Aorta (tissue), 5 donors: ENCODE measurements around the gene CCDC110. TPM values are rescaled to one million over a fixed set of nuclear protein-coding genes. Genes with fewer than 3 reads are reported as not detected.

Source experiments
- ATAC-seq: fragments of 200-7000 bp; cut with Tn5 transposase; one replicate; pipeline ENCODE4 v1.9.1; 2022; ENCODE audit warnings: moderate library complexity; ENCODE audit not compliant: low FRiP score
- DNase-seq, 2 donors: peaks; one replicate each; pipeline ENCODE4 v3.0.0-alpha.2; 2020
- H3K27ac ChIP-seq, 2 donors: one replicate each; pipeline ENCODE4 v1.5.1; 2013; ENCODE audit warnings: low read length in 2 of 2, mild to moderate bottlenecking in 2 of 2, moderate library complexity in 2 of 2, control low read depth in 1 of 2, inconsistent platforms in 1 of 2, low read depth in 1 of 2
- H3K27me3 ChIP-seq, 2 donors: one replicate each; pipeline ENCODE4 v1.6.1; 2013; ENCODE audit warnings: control low read depth in 1 of 2, low read length in 1 of 2, mild to moderate bottlenecking in 1 of 2, moderate library complexity in 1 of 2; ENCODE audit not compliant: insufficient read depth in 2 of 2, control insufficient read depth in 1 of 2
- H3K36me3 ChIP-seq, 2 donors: one replicate each; pipeline ENCODE4 v1.6.1; 2013; ENCODE audit warnings: control low read depth in 1 of 2, low read length in 1 of 2, mild to moderate bottlenecking in 1 of 2; ENCODE audit not compliant: insufficient read depth in 2 of 2, control insufficient read depth in 1 of 2
- H3K4me1 ChIP-seq, 2 donors: one replicate each; pipeline ENCODE4 v1.6.1; 2013; ENCODE audit warnings: low read length in 2 of 2, control low read depth in 1 of 2, mild to moderate bottlenecking in 1 of 2, moderate library complexity in 1 of 2; ENCODE audit not compliant: insufficient read depth in 2 of 2, control insufficient read depth in 1 of 2
- H3K4me3 ChIP-seq, 2 donors: one replicate each; pipeline ENCODE4 v1.5.1; 2013; ENCODE audit warnings: low read length in 2 of 2, control low read depth in 1 of 2, mild to moderate bottlenecking in 1 of 2
- H3K9me3 ChIP-seq: one replicate; pipeline ENCODE4 v1.6.1; 2013; ENCODE audit warnings: mild to moderate bottlenecking, low read length; ENCODE audit not compliant: control insufficient read depth
- WGBS, 2 donors: extraction: QIAGEN DNeasy Blood & Tissue Kit; methylation state at CpG; one replicate each; pipeline ENCODE4 v1.1.7; 2013; 5-methylcytosine and 5-hydroxymethylcytosine counted together
- intact Hi-C, 2 donors: fragments of 100-400 bp; cut with DNase I; formaldehyde crosslinking; loops; one replicate each; pipeline versions ENCODE4 v1.14.2 to v1.15.0; 2022
- polyA plus RNA-seq, 2 donors: library from polyadenylated mRNA; stranded (reverse); fragments of 200-250 nt; gene quantifications; one replicate each; pipeline ENCODE4 v1.2.3, GENCODE V29; 2013
- total RNA-seq, 2 donors: library from RNA; stranded (reverse); fragmentation: NEBNext Ultra II Directional; extraction: Animal tissue kit (Norgen Biotek cat#: 25700); gene quantifications; one replicate each; pipeline ENCODE4 v1.2.1, GENCODE V29; 2021
- donor health status: healthy with polysubstance abuse.
- donor health status: Bipolar disorder and iron deficiency.
- donor health status: DM: no; HTN: no; CAD: no.
- donor health status: DM: no; HTN: no; CAD: no.
- donor health status: DM: yes; HTN: yes; CAD: no.

The CCDC110 gene
- total and polyA plus RNA-seq, 4 donors, result 1.5 to 5.3 (median 3.4) TPM

DNA sequence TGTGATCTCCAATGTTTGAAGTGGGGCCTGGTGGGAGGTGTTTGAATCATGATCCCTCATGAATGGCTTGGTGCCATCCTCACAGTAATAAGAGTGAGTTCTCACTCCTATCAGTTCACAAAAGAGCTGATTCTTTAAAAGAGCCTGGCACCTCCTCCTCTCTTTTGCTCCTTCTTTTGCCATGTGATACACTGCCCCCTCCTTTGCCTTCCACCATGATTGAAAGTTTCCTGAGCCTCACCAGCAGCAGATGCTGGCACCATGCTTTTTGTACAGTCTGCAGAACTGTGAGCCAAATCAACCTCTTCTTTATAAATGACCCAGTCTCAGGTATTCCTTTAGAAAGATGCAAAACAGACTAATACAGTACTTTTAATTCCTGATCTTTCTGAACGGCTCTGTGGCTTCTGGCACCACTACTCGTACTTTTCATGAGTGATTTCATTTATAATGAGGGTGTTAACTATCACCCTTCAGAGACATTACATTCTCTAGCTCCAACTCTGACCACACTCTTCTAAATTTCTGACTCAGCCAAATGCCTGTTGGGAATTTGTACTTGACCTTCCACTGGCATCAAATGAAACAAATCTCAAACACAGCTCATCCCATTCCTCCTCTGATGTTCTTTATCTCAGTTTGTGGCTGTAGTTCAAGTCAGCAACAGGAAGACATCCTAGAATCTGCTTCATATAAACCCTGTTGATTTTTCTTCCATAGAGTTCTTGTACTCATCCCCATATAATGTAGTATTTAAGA, 50.0 kb downstream of the CCDC110 start:
- 53 to 54% methylated on average over 2 of the region's 2 CpGs for WGBS, 2 donors
- H3K27ac ChIP-seq, result no peak overlapping the region
- intact Hi-C loops, result no loop called here
- no peaks in the 10 kb centered on the region for H3K9me3 ChIP-seq
- H3K4me3 ChIP-seq, result no peak overlapping the region
- ATAC-seq (no peak), DNase-seq (no peak)
- H3K4me1 ChIP-seq, result peaks cover 3 to 4% of the 10 kb centered on the region in 2 donors
- no peaks in the 10 kb centered on the region for H3K27me3 ChIP-seq
- no peaks in the 10 kb centered on the region for H3K36me3 ChIP-seq

GRCh38 chr4:185416955-185417354, 54.6 kb downstream of the CCDC110 start:
- ATAC-seq, result no peak
- Histone ChIP-seq H3K36me3 (no peaks in the 10 kb centered on the region), H3K4me1 (peaks cover 2 to 4% of the 10 kb centered on the region in 2 donors), H3K27ac (no peak overlapping the region), H3K9me3 (no peaks in the 10 kb centered on the region), H3K27me3 (no peaks in the 10 kb centered on the region), H3K4me3 (no peak overlapping the region)
- intact Hi-C loops, result no loop called here
- no peak for DNase-seq

- H3K9me3 ChIP-seq, result no peaks in the 10 kb centered on the region
- peaks cover 0 to 4% of the 10 kb centered on the region in 2 donors for H3K36me3 ChIP-seq
- 24 to 30% methylated on average over 5 of the region's 5 CpGs for WGBS, 2 donors
- no peak overlapping the region for H3K4me3 ChIP-seq
- ATAC-seq (no peak), DNase-seq (no peak)
- intact Hi-C loops, result no loop called here
- H3K4me1 ChIP-seq, result peaks cover 2% of the 10 kb centered on the region in 2 donors
- H3K27me3 ChIP-seq, result no peaks in the 10 kb centered on the region
- H3K27ac ChIP-seq, result peak overlapping the region; percentile 63 to 79
Measured at GRCh38 chr4:185412412-185412811, 59.1 kb downstream of the CCDC110 start.

GRCh38 chr4:185411849-185412248, 59.7 kb downstream of the CCDC110 start:
- H3K27me3 ChIP-seq, result no peaks in the 10 kb centered on the region
- peaks cover 0 to 4% of the 10 kb centered on the region in 2 donors for H3K36me3 ChIP-seq
- no peak overlapping the region for H3K27ac ChIP-seq
- ATAC-seq (no peak), DNase-seq (no peak)
- no peak overlapping the region for H3K4me3 ChIP-seq
- H3K9me3 ChIP-seq, result no peaks in the 10 kb centered on the region
- intact Hi-C loops, result no loop called here
- 78 to 85% methylated on average over 5 of the region's 5 CpGs for WGBS, 2 donors
- H3K4me1 ChIP-seq, result peaks cover 2% of the 10 kb centered on the region in 2 donors

GRCh38 chr4:185408432-185408831, 63.1 kb downstream of the CCDC110 start:
- H3K27me3 ChIP-seq, result no peaks in the 10 kb centered on the region
- ATAC-seq (no peak), DNase-seq (no peak)
- WGBS, 2 donors, result 94 to 96% methylated on average over 2 of the region's 2 CpGs
- no peak overlapping the region for H3K4me3 ChIP-seq
- H3K36me3 ChIP-seq, result peaks cover 0 to 8% of the 10 kb centered on the region in 2 donors
- no peak overlapping the region for H3K27ac ChIP-seq
- intact Hi-C loops, result no loop called here
- peaks cover 2% of the 10 kb centered on the region in 2 donors for H3K4me1 ChIP-seq
- no peaks in the 10 kb centered on the region for H3K9me3 ChIP-seq

- 87 to 89% methylated on average over 6 of the region's 6 CpGs for whole genome bisulfite sequencing, 2 donors
- Histone ChIP-seq H3K4me3 (no peak overlapping the region), H3K36me3 (peaks cover 2 to 8% of the 10 kb centered on the region in 2 donors), H3K9me3 (no peaks in the 10 kb centered on the region), H3K27ac (no peak overlapping the region), H3K27me3 (no peaks in the 10 kb centered on the region), H3K4me1 (peaks cover 0 to 2% of the 10 kb centered on the region in 2 donors)
- intact Hi-C loops, result no loop called here
- ATAC-seq (no peak), DNase-seq (no peak)
Measured at GRCh38 chr4:185405296-185405999, 66.1 kb downstream of the CCDC110 start.

DNA sequence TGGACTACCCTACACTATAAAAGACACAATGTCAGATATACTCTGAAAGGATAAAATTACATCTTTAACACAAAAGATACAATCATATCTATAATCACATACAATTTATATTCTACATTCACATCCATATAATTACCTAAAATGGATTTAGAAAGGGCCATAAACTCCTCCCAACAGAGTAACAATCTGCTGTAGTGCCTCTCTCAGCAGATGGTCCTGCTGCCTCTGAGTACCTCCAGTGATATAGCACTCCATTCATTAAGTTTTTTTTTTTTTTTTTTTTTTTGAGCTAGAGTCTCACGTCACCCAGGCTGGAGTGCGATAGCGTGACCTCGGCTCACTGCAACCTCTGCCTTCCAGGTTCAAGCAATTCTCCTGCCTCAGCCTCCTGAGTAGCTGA, 67.5 kb downstream of the CCDC110 start:
- H3K36me3 ChIP-seq, result peaks cover 2 to 8% of the 10 kb centered on the region in 2 donors
- H3K4me3 ChIP-seq, result no peak overlapping the region
- intact Hi-C loops, result no loop called here
- H3K4me1 ChIP-seq, result peaks cover 0 to 2% of the 10 kb centered on the region in 2 donors
- ATAC-seq (no peak), DNase-seq (no peak)
- no peaks in the 10 kb centered on the region for H3K9me3 ChIP-seq
- H3K27me3 ChIP-seq, result no peaks in the 10 kb centered on the region
- WGBS, 2 donors, result 37 to 69% methylated on average over 4 of the region's 4 CpGs
- peak overlapping the region in 1 of 2 donors; percentile 57 for H3K27ac ChIP-seq

GRCh38 chr4:185399466-185399865, 72.1 kb downstream of the CCDC110 start:
- peak overlapping the region; percentile 52 to 80 for H3K4me3 ChIP-seq
- peaks cover 0 to 2% of the 10 kb centered on the region in 2 donors for H3K36me3 ChIP-seq
- intact Hi-C loops, result loop anchor here (5.0 to 10.0 kb wide), 3 partner anchors 42 to 203 kb away; partner anchors contain the start of genes CFAP97 (in 1 of the 2) and SNX25 (in 1 of the 2)
- no peak for DNase-seq
- no peaks in the 10 kb centered on the region for H3K9me3 ChIP-seq
- ATAC-seq, result no peak
- H3K27me3 ChIP-seq, result no peaks in the 10 kb centered on the region
- H3K27ac ChIP-seq, result peak overlapping the region; percentile 49 to 86
- WGBS, 2 donors, result 5 to 7% methylated on average over 8 of the region's 8 CpGs
- peaks cover 0 to 2% of the 10 kb centered on the region in 2 donors for H3K4me1 ChIP-seq
